B cell (primary cell): ENCODE measurements around the gene TGFBR3. TPM values are rescaled to one million over a fixed set of nuclear protein-coding genes. Genes with fewer than 3 reads are reported as not detected.

Source experiments
- ATAC-seq: fragments of 200-7000 bp; cut with Tn5 transposase; one replicate; pipeline ENCODE4 v1.10.0; 2021; ENCODE audit warnings: low read depth, mild to moderate bottlenecking, moderate number of reproducible peaks, moderate library complexity
- CTCF ChIA-PET: fragments of 350-600 bp; sonication (Branson Sonifier 250); formaldehyde crosslinking; loops from one replicate; lab custom pipeline; 2021; ENCODE audit warnings: antibody characterized with exemption, inconsistent platforms; lab: Charles Lee
- POLR2A ChIA-PET: fragments of 350-600 bp; sonication (Branson Sonifier 250); formaldehyde crosslinking; loops from one replicate; lab custom pipeline; 2021; ENCODE audit warnings: antibody characterized with exemption; lab: Charles Lee
- DNase-seq: peaks from one replicate; pipeline ENCODE4 v3.0.0; 2013
- H2AFZ ChIP-seq: 2 replicates; pipeline ENCODE4 v1.6.1; 2012; ENCODE audit warnings: mild to moderate bottlenecking, low read depth, low read length; ENCODE audit not compliant: insufficient read depth, poor library complexity, severe bottlenecking
- H3K27ac ChIP-seq, 2 donors: 1 replicate in 1 of 2; 2 replicates in 1 of 2; pipeline ENCODE4 v1.5.1; 2012 to 2013; ENCODE audit warnings: low read length in 2 of 2, mild to moderate bottlenecking in 2 of 2, moderate library complexity in 1 of 2
- H3K27me3 ChIP-seq, 4 experiments: fragments of 200-600 bp in 1 of 4; sonication (generic) in 1 of 4; replicated peaks in 1 of 4; 1 replicate in 2 of 4; 2 replicates in 2 of 4; pipeline versions ENCODE4 v1.6.1 to v1.7.0; 2013 to 2016; ENCODE audit warnings: low read length in 3 of 4, mild to moderate bottlenecking in 2 of 4, mixed read lengths in 1 of 4, moderate library complexity in 1 of 4; ENCODE audit not compliant: insufficient read depth in 4 of 4, control insufficient read depth in 3 of 4; ENCODE audit errors: control extremely low read depth in 1 of 4
- H3K36me3 ChIP-seq, 2 experiments: replicated peaks in 1 of 2; 1 replicate in 1 of 2; 2 replicates in 1 of 2; pipeline versions ENCODE4 v1.6.1 to v1.7.1; 2013; ENCODE audit warnings: low read length in 1 of 2; ENCODE audit not compliant: insufficient read depth in 2 of 2, control insufficient read depth in 1 of 2; ENCODE audit errors: control extremely low read depth in 1 of 2, extremely low read depth in 1 of 2
- H3K4me1 ChIP-seq, 2 donors: fragments of 200-600 bp in 1 of 2; sonication (generic) in 1 of 2; 1 replicate in 1 of 2; 2 replicates in 1 of 2; pipeline versions ENCODE4 v1.5.1 to v1.6.1; 2013 to 2017; ENCODE audit warnings: low read length in 2 of 2; ENCODE audit not compliant: control insufficient read depth in 2 of 2, insufficient read depth in 2 of 2
- H3K4me2 ChIP-seq: replicated peaks from 2 replicates; pipeline ENCODE3; 2012; ENCODE audit warnings: mild to moderate bottlenecking, low read depth, low read length; ENCODE audit not compliant: poor library complexity, severe bottlenecking
- H3K4me3 ChIP-seq, 5 experiments: fragments of 200-600 bp in 1 of 5; sonication (generic) in 1 of 5; 1 replicate in 3 of 5; 2 replicates in 2 of 5; pipeline versions ENCODE4 v1.5.1 to v1.7.0; 2011 to 2016; ENCODE audit warnings: low read length in 4 of 5, mild to moderate bottlenecking in 4 of 5, low read depth in 2 of 5, control low read depth in 1 of 5, moderate library complexity in 1 of 5; ENCODE audit not compliant: insufficient read depth in 1 of 5; ENCODE audit errors: control extremely low read depth in 1 of 5, extremely low read depth in 1 of 5
- H3K79me2 ChIP-seq: fragments of 200-600 bp; sonication (generic); one replicate; pipeline ENCODE4 v1.6.0; 2016; ENCODE audit warnings: low read length; ENCODE audit not compliant: control insufficient read depth, insufficient read depth
- H3K9ac ChIP-seq: fragments of 200-600 bp; sonication (generic); 2 replicates; pipeline ENCODE4 v1.6.1; 2017; ENCODE audit warnings: mild to moderate bottlenecking, low read length, moderate library complexity
- H3K9me3 ChIP-seq, 3 donors: one replicate each; pipeline versions ENCODE4 v1.6.1 to v1.7.1; 2013; ENCODE audit warnings: low read length in 2 of 3; ENCODE audit not compliant: control insufficient read depth in 2 of 3, insufficient read depth in 1 of 3; ENCODE audit errors: control extremely low read depth in 1 of 3
- H4K20me1 ChIP-seq: 2 replicates; pipeline ENCODE4 v1.6.0; 2012; ENCODE audit warnings: mild to moderate bottlenecking, low read length; ENCODE audit not compliant: insufficient read depth, control insufficient read depth, poor library complexity, severe bottlenecking
- H3K27ac Mint-ChIP-seq: one replicate; pipeline ENCODE4 v1.8.0; 2021; ENCODE audit warnings: mixed read lengths
- H3K27me3 Mint-ChIP-seq: one replicate; pipeline ENCODE4 v1.8.0; 2021; ENCODE audit warnings: mixed read lengths
- H3K4me1 Mint-ChIP-seq: one replicate; pipeline ENCODE4 v1.8.0; 2021; ENCODE audit warnings: mixed read lengths
- H3K4me3 Mint-ChIP-seq: one replicate; pipeline ENCODE4 v1.8.0; 2021; ENCODE audit warnings: mixed read lengths
- H3K9me3 Mint-ChIP-seq: one replicate; pipeline ENCODE4 v1.8.0; 2022; ENCODE audit warnings: mixed read lengths; ENCODE audit not compliant: insufficient read depth
- EZH2 ChIP-seq: IDR thresholded peaks from 2 replicates; pipeline ENCODE4 v1.6.1; 2012; ENCODE audit warnings: borderline replicate concordance, low read depth, mild to moderate bottlenecking, moderate library complexity, low read length; ENCODE audit not compliant: insufficient read depth, poor library complexity, severe bottlenecking
- WGBS: methylation state at CpG from one replicate; pipeline ENCODE4 v1.1.5; 2013; ENCODE audit warnings: missing lambda C conversion rate; ENCODE audit not compliant: insufficient coverage; 5-methylcytosine and 5-hydroxymethylcytosine counted together
- intact Hi-C: fragments of 100-400 bp; cut with micrococcal nuclease; formaldehyde crosslinking; loops from one replicate; pipeline ENCODE4 v1.10.0; 2022
- polyA plus RNA-seq: library from polyadenylated mRNA; depleted of rRNA; stranded (reverse); fragments of >200 nt; gene quantifications from 2 replicates; pipeline ENCODE4 v1.2.3, GENCODE V29; 2012
- total RNA-seq, 2 donors: library from RNA; stranded (reverse); fragments of 120-200 nt in 1 of 2; gene quantifications; 1 replicate in 1 of 2; 2 replicates in 1 of 2; pipeline versions ENCODE4 v1.2.3 to v1.2.4, GENCODE V29; 2013 to 2022
- TF ChIP-seq, protein P1 (sequence below): fragments of 200-600 bp; IDR thresholded peaks from one replicate; pipeline ENCODE4 v1.8.0; 2022; ENCODE audit warnings: antibody characterized with exemption, mild to moderate bottlenecking

Gene TGFBR3
- total and polyA plus RNA-seq, 2 donors (not counting 1 experiment from before 2014, with no cell fraction given): 0.10 to 0.12 TPM

DNA sequence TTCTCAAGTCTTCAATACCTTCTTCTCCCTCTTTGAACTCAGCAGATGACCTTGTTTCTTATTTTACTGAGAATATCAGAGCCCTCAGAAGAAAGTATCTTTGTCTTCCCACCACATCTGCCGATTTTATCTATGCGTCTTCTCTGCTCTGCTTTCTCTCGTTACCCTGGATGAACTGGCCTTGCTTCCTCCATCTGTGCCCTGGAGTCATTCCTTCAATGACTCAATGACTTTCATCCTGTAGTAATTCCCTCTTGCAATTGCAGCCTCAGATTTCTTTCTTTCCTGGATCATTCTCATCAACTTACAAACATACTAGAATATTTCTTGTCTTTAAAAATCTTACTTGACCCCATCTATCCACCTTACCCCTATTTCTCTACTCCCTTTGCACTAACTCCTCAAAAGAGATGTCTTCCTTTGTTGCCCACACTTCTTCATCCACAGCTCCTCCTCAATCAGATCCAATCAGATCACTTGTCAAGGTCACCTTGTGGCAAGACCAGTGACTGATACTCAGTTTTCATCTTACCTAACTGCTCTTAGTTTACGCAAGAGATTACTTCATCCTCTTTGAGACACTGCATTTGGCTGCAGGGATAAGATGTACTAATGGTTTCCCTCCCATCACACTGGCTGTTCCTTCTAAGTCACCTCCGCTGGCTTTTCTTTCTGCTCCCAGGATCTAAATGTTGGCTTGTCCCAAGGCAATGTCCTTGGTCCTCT, 8.2 kb upstream of the TGFBR3 start:
- no peak for ATAC-seq
- ChIA-PET POLR2A (no interaction called here), CTCF (no interaction called here)
- Mint-ChIP-seq H3K27ac (no peak overlapping the region), H3K4me3 (no peak overlapping the region), H3K27me3 (peaks cover 24% of the 10 kb centered on the region), H3K9me3 (no peaks in the 10 kb centered on the region), H3K4me1 (peaks cover 3% of the 10 kb centered on the region)
- H3K4me2 ChIP-seq: no peak overlapping the region
- no peak for TF ChIP-seq EZH2
- TF ChIP-seq, protein P1, sequence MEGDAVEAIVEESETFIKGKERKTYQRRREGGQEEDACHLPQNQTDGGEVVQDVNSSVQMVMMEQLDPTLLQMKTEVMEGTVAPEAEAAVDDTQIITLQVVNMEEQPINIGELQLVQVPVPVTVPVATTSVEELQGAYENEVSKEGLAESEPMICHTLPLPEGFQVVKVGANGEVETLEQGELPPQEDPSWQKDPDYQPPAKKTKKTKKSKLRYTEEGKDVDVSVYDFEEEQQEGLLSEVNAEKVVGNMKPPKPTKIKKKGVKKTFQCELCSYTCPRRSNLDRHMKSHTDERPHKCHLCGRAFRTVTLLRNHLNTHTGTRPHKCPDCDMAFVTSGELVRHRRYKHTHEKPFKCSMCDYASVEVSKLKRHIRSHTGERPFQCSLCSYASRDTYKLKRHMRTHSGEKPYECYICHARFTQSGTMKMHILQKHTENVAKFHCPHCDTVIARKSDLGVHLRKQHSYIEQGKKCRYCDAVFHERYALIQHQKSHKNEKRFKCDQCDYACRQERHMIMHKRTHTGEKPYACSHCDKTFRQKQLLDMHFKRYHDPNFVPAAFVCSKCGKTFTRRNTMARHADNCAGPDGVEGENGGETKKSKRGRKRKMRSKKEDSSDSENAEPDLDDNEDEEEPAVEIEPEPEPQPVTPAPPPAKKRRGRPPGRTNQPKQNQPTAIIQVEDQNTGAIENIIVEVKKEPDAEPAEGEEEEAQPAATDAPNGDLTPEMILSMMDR: no peak
- no peak overlapping the region for H2AFZ ChIP-seq
- intact Hi-C loops: no loop called here
- H4K20me1 ChIP-seq: no peaks in the 10 kb centered on the region
- H3K36me3 ChIP-seq: no peaks in the 10 kb centered on the region
- no peak for DNase-seq
- H3K4me3 ChIP-seq: no peak overlapping the region
- no peaks in the 10 kb centered on the region for H3K4me1 ChIP-seq
- no peaks in the 10 kb centered on the region for H3K27me3 ChIP-seq
- H3K9ac ChIP-seq: no peak overlapping the region
- H3K9me3 ChIP-seq: no peaks in the 10 kb centered on the region
- H3K79me2 ChIP-seq: no peaks in the 10 kb centered on the region
- WGBS: 95% methylated on average over 4 of the region's 5 CpGs
- H3K27ac ChIP-seq: no peak overlapping the region

DNA sequence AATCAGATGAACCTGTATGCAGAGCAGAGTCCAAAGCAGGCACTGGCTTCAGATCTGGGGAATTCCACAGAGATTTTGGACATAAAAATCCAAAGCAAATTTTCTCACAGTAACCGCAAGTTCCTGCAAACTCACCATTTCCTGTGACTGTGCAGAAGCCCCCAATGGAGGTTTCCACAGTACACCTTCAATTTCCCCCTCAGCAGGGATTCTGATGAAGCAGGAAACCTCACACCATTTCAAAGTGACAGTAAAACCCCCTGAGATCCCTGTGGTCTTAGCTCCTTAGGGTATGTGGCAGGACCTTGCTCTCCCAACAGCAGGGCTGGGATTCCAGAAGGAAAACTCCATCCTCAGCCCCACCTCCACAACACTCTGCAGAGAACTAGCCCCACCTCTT, 6.0 kb upstream of the TGFBR3 start:
- Histone ChIP-seq H3K79me2 (no peaks in the 10 kb centered on the region), H3K36me3 (no peaks in the 10 kb centered on the region), H3K27ac (no peak overlapping the region), H4K20me1 (no peaks in the 10 kb centered on the region), H3K9me3 (no peaks in the 10 kb centered on the region), H3K27me3 (peaks cover 0 to 3% (median under 1%) of the 10 kb centered on the region in 4 experiments), H3K9ac (no peak overlapping the region), H3K4me2 (no peak overlapping the region), H3K4me1 (no peaks in the 10 kb centered on the region), H3K4me3 (no peak overlapping the region), H2AFZ (no peak overlapping the region)
- Mint-ChIP-seq H3K9me3 (no peaks in the 10 kb centered on the region), H3K27me3 (peaks cover 32% of the 10 kb centered on the region), H3K4me1 (peaks cover 3% of the 10 kb centered on the region), H3K27ac (no peak overlapping the region), H3K4me3 (no peak overlapping the region)
- WGBS: 0% methylated on average over 1 of the region's 1 CpG
- POLR2A ChIA-PET: no interaction called here
- CTCF ChIA-PET: no interaction called here
- ATAC-seq: no peak
- intact Hi-C loops: no loop called here
- TF ChIP-seq, protein P1: no peak
- TF ChIP-seq EZH2: no peak
- no peak for DNase-seq
